Body of pancreas (tissue), 4 donors: ENCODE results near the gene RPL3.

Experiments
- CTCF ChIP-seq, 7 experiments: fragments of 450-650 bp in 4 of 7; fragments of 200-600 bp in 3 of 7; sonication (generic) in 3 of 7; IDR thresholded peaks; one replicate each; pipeline ENCODE4 v1.5.1; 2016 to 2019; ENCODE audit warnings: antibody characterized with exemption in 7 of 7
- POLR2A ChIP-seq, 3 donors: fragments of 450-650 bp; IDR thresholded peaks; one replicate each; pipeline ENCODE4 v1.6.1; 2016; ENCODE audit warnings: antibody characterized with exemption in 3 of 3, mild to moderate bottlenecking in 2 of 3

- TF ChIP-seq CTCF (IDR thresholded peaks at IDR 0.05): no peak
- TF ChIP-seq POLR2A (IDR thresholded peaks at IDR 0.05): no peak
Measured at GRCh38 chr22:39266398-39267030, 52.9 kb downstream of the RPL3 start.
